ENCODE results near the gene XCR1.

Gene XCR1

GRCh38 chr3:45975686-45976085, 51.6 kb downstream of the XCR1 start:
- H2BK15ac ChIP-seq (ENCODE audit: low read length), result no peak overlapping the region
- no peaks in the 10 kb centered on the region for H3K4me1 ChIP-seq (ENCODE audit: control insufficient read depth in 2 of 2, insufficient read depth in 1 of 2, low read depth in 1 of 2, low read length in 2 of 2)
- H4K8ac ChIP-seq (ENCODE audit: low read depth, low read length), result no peak overlapping the region
- no CpG with 5 or more reads among the region's 5 CpGs for WGBS, 2 donors (ENCODE audit: extremely low coverage in 2 of 2, insufficient read length in 2 of 2, insufficient replicate concordance in 1 of 2)
- H4K91ac ChIP-seq (ENCODE audit: low read depth, low read length, poor library complexity), result no peak overlapping the region
- H3K27ac ChIP-seq (replicated peaks; ENCODE audit: low read length), result no peak overlapping the region
- H3K79me1 ChIP-seq (ENCODE audit: low read depth, low read length), result no peaks in the 10 kb centered on the region
- no peak overlapping the region for H3K4ac ChIP-seq (ENCODE audit: low read length)
- H3K14ac ChIP-seq (ENCODE audit: low read length), result no peak overlapping the region
- no peak overlapping the region for H2BK5ac ChIP-seq (ENCODE audit: low read length)
- no peak overlapping the region for H3K18ac ChIP-seq (ENCODE audit: low read length)
- H3K36me3 ChIP-seq (replicated peaks in 1 of 2; ENCODE audit: control insufficient read depth in 2 of 2, insufficient read depth in 2 of 2, low read length in 2 of 2), result peaks cover 18 to 86% of the 10 kb centered on the region in 2 donors
- no peak overlapping the region for H2BK12ac ChIP-seq (ENCODE audit: low read length)
- H2AFZ ChIP-seq (ENCODE audit: low read length), result no peak overlapping the region
- no peak overlapping the region for H3K9ac ChIP-seq (ENCODE audit: low read depth, low read length, poor library complexity)
- H2BK120ac ChIP-seq (ENCODE audit: low read depth, low read length), result no peak overlapping the region
- no peak overlapping the region for H3K4me2 ChIP-seq (ENCODE audit: insufficient read depth, low read length, poor library complexity, severe bottlenecking)
- no peaks in the 10 kb centered on the region for H3K27me3 ChIP-seq (ENCODE audit: control insufficient read depth in 3 of 3, insufficient read depth in 3 of 3, low read depth in 1 of 3, low read length in 3 of 3)
- no peak overlapping the region for H3K23ac ChIP-seq (ENCODE audit: low read depth, low read length, poor library complexity)
- no peak overlapping the region for H3K4me3 ChIP-seq (ENCODE audit: low read length in 2 of 2)
- H3K9me3 ChIP-seq (replicated peaks in 1 of 2; ENCODE audit: control insufficient read depth in 2 of 2, insufficient read depth in 1 of 2, low read depth in 1 of 2, low read length in 2 of 2), result no peaks in the 10 kb centered on the region
- no peak overlapping the region for H2AK5ac ChIP-seq (ENCODE audit: low read depth, low read length)
- no peak for DNase-seq (ENCODE audit: low spot score)

- no CpG with 5 or more reads among the region's 4 CpGs for WGBS, 2 donors (ENCODE audit: extremely low coverage in 2 of 2, insufficient read length in 2 of 2, insufficient replicate concordance in 1 of 2)
- H3K9ac ChIP-seq (ENCODE audit: low read depth, low read length, poor library complexity), result no peak overlapping the region
- no peak overlapping the region for H4K91ac ChIP-seq (ENCODE audit: low read depth, low read length, poor library complexity)
- H2BK12ac ChIP-seq (ENCODE audit: low read length), result no peak overlapping the region
- H3K4ac ChIP-seq (ENCODE audit: low read length), result no peak overlapping the region
- H3K4me3 ChIP-seq (ENCODE audit: low read length in 2 of 2), result no peak overlapping the region
- no peaks in the 10 kb centered on the region for H3K27me3 ChIP-seq (ENCODE audit: control insufficient read depth in 3 of 3, insufficient read depth in 3 of 3, low read depth in 1 of 3, low read length in 3 of 3)
- no peak for DNase-seq (ENCODE audit: low spot score)
- H3K4me2 ChIP-seq (ENCODE audit: insufficient read depth, low read length, poor library complexity, severe bottlenecking), result no peak overlapping the region
- H3K79me1 ChIP-seq (ENCODE audit: low read depth, low read length), result no peaks in the 10 kb centered on the region
- no peak overlapping the region for H4K8ac ChIP-seq (ENCODE audit: low read depth, low read length)
- H3K36me3 ChIP-seq (replicated peaks in 1 of 2; ENCODE audit: control insufficient read depth in 2 of 2, insufficient read depth in 2 of 2, low read length in 2 of 2), result peaks cover 18 to 86% of the 10 kb centered on the region in 2 donors
- H3K18ac ChIP-seq (ENCODE audit: low read length), result no peak overlapping the region
- no peaks in the 10 kb centered on the region for H3K9me3 ChIP-seq (replicated peaks in 1 of 2; ENCODE audit: control insufficient read depth in 2 of 2, insufficient read depth in 1 of 2, low read depth in 1 of 2, low read length in 2 of 2)
- H2AK5ac ChIP-seq (ENCODE audit: low read depth, low read length), result no peak overlapping the region
- H3K27ac ChIP-seq (replicated peaks; ENCODE audit: low read length), result no peak overlapping the region
- no peak overlapping the region for H2BK15ac ChIP-seq (ENCODE audit: low read length)
- H2AFZ ChIP-seq (ENCODE audit: low read length), result no peak overlapping the region
- H3K4me1 ChIP-seq (ENCODE audit: control insufficient read depth in 2 of 2, insufficient read depth in 1 of 2, low read depth in 1 of 2, low read length in 2 of 2), result no peaks in the 10 kb centered on the region
- no peak overlapping the region for H3K23ac ChIP-seq (ENCODE audit: low read depth, low read length, poor library complexity)
- no peak overlapping the region for H2BK5ac ChIP-seq (ENCODE audit: low read length)
- H2BK120ac ChIP-seq (ENCODE audit: low read depth, low read length), result no peak overlapping the region
- no peak overlapping the region for H3K14ac ChIP-seq (ENCODE audit: low read length)
Measured at GRCh38 chr3:45974686-45975085, 52.6 kb downstream of the XCR1 start.

GRCh38 chr3:45972534-45973402, 54.5 kb downstream of the XCR1 start:
- no CpG with 5 or more reads among the region's 6 CpGs for WGBS, 2 donors (ENCODE audit: extremely low coverage in 2 of 2, insufficient read length in 2 of 2, insufficient replicate concordance in 1 of 2)
- no peak overlapping the region for H4K91ac ChIP-seq (ENCODE audit: low read depth, low read length, poor library complexity)
- H2BK15ac ChIP-seq (ENCODE audit: low read length), result no peak overlapping the region

GRCh38 chr3:45969953-45970352, 57.3 kb downstream of the XCR1 start:
- Histone ChIP-seq H2BK5ac (ENCODE audit: low read length) (no peak overlapping the region), H2BK12ac (ENCODE audit: low read length) (no peak overlapping the region), H2AFZ (ENCODE audit: low read length) (no peak overlapping the region), H3K23ac (ENCODE audit: low read depth, low read length, poor library complexity) (no peak overlapping the region), H2BK120ac (ENCODE audit: low read depth, low read length) (no peak overlapping the region), H3K79me1 (ENCODE audit: low read depth, low read length) (no peaks in the 10 kb centered on the region), H3K27ac (replicated peaks; ENCODE audit: low read length) (no peak overlapping the region), H3K27me3 (ENCODE audit: control insufficient read depth in 3 of 3, insufficient read depth in 3 of 3, low read depth in 1 of 3, low read length in 3 of 3) (no peaks in the 10 kb centered on the region), H2AK5ac (ENCODE audit: low read depth, low read length) (no peak overlapping the region), H3K4me3 (ENCODE audit: low read length in 2 of 2) (no peak overlapping the region), H2BK15ac (ENCODE audit: low read length) (no peak overlapping the region), H3K14ac (ENCODE audit: low read length) (no peak overlapping the region), H3K9me3 (replicated peaks in 1 of 2; ENCODE audit: control insufficient read depth in 2 of 2, insufficient read depth in 1 of 2, low read depth in 1 of 2, low read length in 2 of 2) (no peaks in the 10 kb centered on the region), H4K91ac (ENCODE audit: low read depth, low read length, poor library complexity) (no peak overlapping the region), H3K4me1 (ENCODE audit: control insufficient read depth in 2 of 2, insufficient read depth in 1 of 2, low read depth in 1 of 2, low read length in 2 of 2) (peaks cover 0 to 4% of the 10 kb centered on the region in 2 donors), H3K4ac (ENCODE audit: low read length) (no peak overlapping the region), H3K18ac (ENCODE audit: low read length) (no peak overlapping the region), H3K4me2 (ENCODE audit: insufficient read depth, low read length, poor library complexity, severe bottlenecking) (no peak overlapping the region), H3K36me3 (replicated peaks in 1 of 2; ENCODE audit: control insufficient read depth in 2 of 2, insufficient read depth in 2 of 2, low read length in 2 of 2) (peaks cover 42 to 91% of the 10 kb centered on the region in 2 donors), H3K9ac (ENCODE audit: low read depth, low read length, poor library complexity) (no peak overlapping the region), H4K8ac (ENCODE audit: low read depth, low read length) (no peak overlapping the region)
- WGBS, 2 donors (ENCODE audit: extremely low coverage in 2 of 2, insufficient read length in 2 of 2, insufficient replicate concordance in 1 of 2), result no CpG with 5 or more reads among the region's 3 CpGs
- DNase-seq (ENCODE audit: low spot score), result no peak

More at GRCh38 chr3:45972534-45973402, 54.5 kb downstream of the XCR1 start:
- H3K27me3 ChIP-seq (ENCODE audit: control insufficient read depth in 3 of 3, insufficient read depth in 3 of 3, low read depth in 1 of 3, low read length in 3 of 3), result no peaks in the 10 kb centered on the region
- peaks cover 0 to 4% of the 10 kb centered on the region in 2 donors for H3K4me1 ChIP-seq (ENCODE audit: control insufficient read depth in 2 of 2, insufficient read depth in 1 of 2, low read depth in 1 of 2, low read length in 2 of 2)
- no peak overlapping the region for H3K4ac ChIP-seq (ENCODE audit: low read length)
- no peak overlapping the region for H3K14ac ChIP-seq (ENCODE audit: low read length)
- H2BK12ac ChIP-seq (ENCODE audit: low read length), result no peak overlapping the region
- no peak overlapping the region for H2AK5ac ChIP-seq (ENCODE audit: low read depth, low read length)
- DNase-seq (ENCODE audit: low spot score), result no peak
- peaks cover 22 to 88% of the 10 kb centered on the region in 2 donors for H3K36me3 ChIP-seq (replicated peaks in 1 of 2; ENCODE audit: control insufficient read depth in 2 of 2, insufficient read depth in 2 of 2, low read length in 2 of 2)
- no peak overlapping the region for H4K8ac ChIP-seq (ENCODE audit: low read depth, low read length)
- H3K9me3 ChIP-seq (replicated peaks in 1 of 2; ENCODE audit: control insufficient read depth in 2 of 2, insufficient read depth in 1 of 2, low read depth in 1 of 2, low read length in 2 of 2), result no peaks in the 10 kb centered on the region
- H2BK120ac ChIP-seq (ENCODE audit: low read depth, low read length), result no peak overlapping the region
- no peak overlapping the region for H2AFZ ChIP-seq (ENCODE audit: low read length)
- no peak overlapping the region for H3K4me2 ChIP-seq (ENCODE audit: insufficient read depth, low read length, poor library complexity, severe bottlenecking)
- H3K23ac ChIP-seq (ENCODE audit: low read depth, low read length, poor library complexity), result no peak overlapping the region
- no peak overlapping the region for H3K18ac ChIP-seq (ENCODE audit: low read length)
- no peak overlapping the region for H3K9ac ChIP-seq (ENCODE audit: low read depth, low read length, poor library complexity)
- H3K4me3 ChIP-seq (ENCODE audit: low read length in 2 of 2), result no peak overlapping the region
- no peaks in the 10 kb centered on the region for H3K79me1 ChIP-seq (ENCODE audit: low read depth, low read length)
- H2BK5ac ChIP-seq (ENCODE audit: low read length), result no peak overlapping the region
- no peak overlapping the region for H3K27ac ChIP-seq (replicated peaks; ENCODE audit: low read length)

All from neuronal stem cell (in vitro differentiated cells).